PC-9 (cell line): Measurements from ENCODE around the gene CDK8. TPM values are rescaled to one million over a fixed set of nuclear protein-coding genes. Genes with fewer than 3 reads are reported as not detected.

Experiments
- BruUV-seq: library from RNA; stranded (reverse); fragments of 400-500 nt; replicated peaks from 2 replicates; lab custom pipeline; 2021; lab: Mats Ljungman, UMichigan
- CTCF ChIA-PET: fragments of 300-600 bp; sonication (Branson Sonifier 250); formaldehyde crosslinking; loops from one replicate; lab custom pipeline; 2022; ENCODE audit warnings: antibody characterized with exemption; lab: Charles Lee
- POLR2A ChIA-PET: fragments of 300-600 bp; sonication (Branson Sonifier 250); formaldehyde crosslinking; loops from one replicate; lab custom pipeline; 2022; ENCODE audit warnings: antibody characterized with exemption; ENCODE audit not compliant: unreplicated experiment; lab: Charles Lee
- DNase-seq, 2 experiments: peaks; one replicate each; pipeline versions ENCODE4 v3.0.0 to v3.0.0-alpha.2; 2015 to 2022; ENCODE audit warnings: mixed read lengths in 1 of 2
- H2AFZ ChIP-seq: fragments of 200-600 bp; sonication (generic); 2 replicates; pipeline ENCODE4 v1.8.1; 2017; ENCODE audit warnings: antibody characterized with exemption
- H3F3A ChIP-seq: fragments of 200-600 bp; sonication (generic); 2 replicates; pipeline ENCODE4 v1.8.1; 2017; ENCODE audit warnings: antibody characterized with exemption, mild to moderate bottlenecking, low read depth; ENCODE audit not compliant: insufficient read depth
- H3K27ac ChIP-seq: fragments of 200-600 bp; sonication (generic); 2 replicates; pipeline ENCODE4 v1.6.1; 2016; ENCODE audit warnings: mixed run types
- H3K27me3 ChIP-seq: fragments of 200-600 bp; sonication (generic); 2 replicates; pipeline ENCODE4 v1.6.1; 2016; ENCODE audit warnings: low read depth, mixed run types; ENCODE audit not compliant: insufficient read depth
- H3K36me3 ChIP-seq: fragments of 200-600 bp; sonication (generic); 2 replicates; pipeline ENCODE4 v1.6.1; 2016; ENCODE audit warnings: low read depth, mixed run types
- H3K4me1 ChIP-seq: fragments of 200-600 bp; sonication (generic); replicated peaks from 2 replicates; pipeline ENCODE4 v1.6.1; 2016; ENCODE audit warnings: mixed run types; ENCODE audit not compliant: insufficient read depth
- H3K4me2 ChIP-seq: fragments of 200-600 bp; sonication (generic); 2 replicates; pipeline ENCODE4 v1.6.1; 2017; ENCODE audit warnings: mixed run types
- H3K4me3 ChIP-seq: fragments of 200-600 bp; sonication (generic); 2 replicates; pipeline ENCODE4 v1.6.1; 2016; ENCODE audit warnings: mixed run types
- H3K79me2 ChIP-seq: fragments of 200-600 bp; sonication (generic); 2 replicates; pipeline ENCODE4 v1.6.1; 2017; ENCODE audit warnings: low read depth, mixed run types
- H3K9me2 ChIP-seq: fragments of 200-600 bp; sonication (generic); 2 replicates; pipeline ENCODE4 v1.8.1; 2017; ENCODE audit warnings: mild to moderate bottlenecking; ENCODE audit not compliant: insufficient read depth
- H3K9me3 ChIP-seq: fragments of 200-600 bp; sonication (generic); 2 replicates; pipeline ENCODE4 v1.8.1; 2016; ENCODE audit warnings: low read depth; ENCODE audit not compliant: insufficient read depth
- H4K20me1 ChIP-seq: fragments of 200-600 bp; sonication (generic); 2 replicates; pipeline ENCODE4 v1.8.1; 2017; ENCODE audit not compliant: insufficient read depth
- EZH2 ChIP-seq: fragments of 200-600 bp; sonication (generic); IDR thresholded peaks from 2 replicates; pipeline ENCODE4 v1.8.0; 2017; ENCODE audit warnings: antibody characterized with exemption, low read depth
- intact Hi-C: fragments of 100-400 bp; cut with micrococcal nuclease; formaldehyde crosslinking; loops from one replicate; pipeline ENCODE4 v1.10.0; 2022; ENCODE audit not compliant: unreplicated experiment
- total RNA-seq: library from RNA; stranded (reverse); gene quantifications from 2 replicates; pipeline ENCODE4 v1.2.3, GENCODE V29; 2021
- TF ChIP-seq, protein P1 (sequence below): fragments of 200-600 bp; sonication (generic); conservative IDR thresholded peaks from 2 replicates; pipeline ENCODE4 v1.6.1; 2017; ENCODE audit warnings: mixed run types, antibody characterized with exemption, mild to moderate bottlenecking, moderate library complexity

Gene CDK8
- total RNA-seq, 1 experiment from 2014 or later: 14.8 TPM

DNA sequence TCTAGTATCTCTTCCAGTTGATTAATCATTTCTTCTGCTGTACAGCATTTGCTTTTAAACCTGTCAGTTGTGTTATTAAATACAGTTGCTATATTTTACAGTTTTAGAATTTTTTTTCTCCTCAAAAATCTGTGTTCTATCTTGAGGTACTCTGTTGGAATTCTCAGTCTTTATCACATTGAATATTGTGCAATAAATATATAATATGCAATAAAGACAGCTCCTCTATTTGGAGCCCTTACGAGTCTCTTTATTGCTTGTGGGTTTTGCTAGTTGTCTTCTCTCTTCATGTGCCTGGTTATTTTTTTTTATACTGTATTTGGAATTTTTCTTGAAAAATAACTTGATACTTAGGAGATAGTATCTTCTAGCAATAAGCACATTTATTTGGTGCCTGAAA is 51.7 kb downstream of the CDK8 start:
- no peaks in the 10 kb centered on the region for H3K36me3 ChIP-seq
- no peaks in the 10 kb centered on the region for H3K9me2 ChIP-seq
- H3K9me3 ChIP-seq: no peaks in the 10 kb centered on the region
- no peak overlapping the region for H3K4me2 ChIP-seq
- H3K27me3 ChIP-seq: no peaks in the 10 kb centered on the region
- intact Hi-C loops: no loop called here
- TF ChIP-seq EZH2: no peak
- TF ChIP-seq, protein P1, sequence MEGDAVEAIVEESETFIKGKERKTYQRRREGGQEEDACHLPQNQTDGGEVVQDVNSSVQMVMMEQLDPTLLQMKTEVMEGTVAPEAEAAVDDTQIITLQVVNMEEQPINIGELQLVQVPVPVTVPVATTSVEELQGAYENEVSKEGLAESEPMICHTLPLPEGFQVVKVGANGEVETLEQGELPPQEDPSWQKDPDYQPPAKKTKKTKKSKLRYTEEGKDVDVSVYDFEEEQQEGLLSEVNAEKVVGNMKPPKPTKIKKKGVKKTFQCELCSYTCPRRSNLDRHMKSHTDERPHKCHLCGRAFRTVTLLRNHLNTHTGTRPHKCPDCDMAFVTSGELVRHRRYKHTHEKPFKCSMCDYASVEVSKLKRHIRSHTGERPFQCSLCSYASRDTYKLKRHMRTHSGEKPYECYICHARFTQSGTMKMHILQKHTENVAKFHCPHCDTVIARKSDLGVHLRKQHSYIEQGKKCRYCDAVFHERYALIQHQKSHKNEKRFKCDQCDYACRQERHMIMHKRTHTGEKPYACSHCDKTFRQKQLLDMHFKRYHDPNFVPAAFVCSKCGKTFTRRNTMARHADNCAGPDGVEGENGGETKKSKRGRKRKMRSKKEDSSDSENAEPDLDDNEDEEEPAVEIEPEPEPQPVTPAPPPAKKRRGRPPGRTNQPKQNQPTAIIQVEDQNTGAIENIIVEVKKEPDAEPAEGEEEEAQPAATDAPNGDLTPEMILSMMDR: no peak
- peaks cover 13% of the 10 kb centered on the region; the same call in 1 of the 2 replicates for H4K20me1 ChIP-seq
- H3K4me3 ChIP-seq: no peak overlapping the region
- H3F3A ChIP-seq: no peaks in the 10 kb centered on the region
- no peak for DNase-seq
- no peak overlapping the region for H2AFZ ChIP-seq
- CTCF ChIA-PET: no interaction called here
- POLR2A ChIA-PET: interaction anchor here (0.7 kb wide), 1 partner anchor 83 kb away, joined by 5 read pairs; the partner anchor contains the start of gene RNF6
- H3K4me1 ChIP-seq: no peaks in the 10 kb centered on the region
- no peak overlapping the region for H3K27ac ChIP-seq
- BruUV-seq: no TSS peak
- peaks cover 42% of the 10 kb centered on the region for H3K79me2 ChIP-seq

GRCh38 chr13:26307701-26308100 is 53.8 kb downstream of the CDK8 start:
- Histone ChIP-seq H2AFZ (no peak overlapping the region), H4K20me1 (peaks cover 8% of the 10 kb centered on the region; the same call in 1 of the 2 replicates), H3K4me2 (no peak overlapping the region), H3K4me3 (no peak overlapping the region), H3K4me1 (no peaks in the 10 kb centered on the region), H3K36me3 (no peaks in the 10 kb centered on the region), H3K79me2 (peaks cover 33% of the 10 kb centered on the region), H3K9me2 (no peaks in the 10 kb centered on the region), H3F3A (no peaks in the 10 kb centered on the region), H3K27me3 (no peaks in the 10 kb centered on the region), H3K9me3 (no peaks in the 10 kb centered on the region), H3K27ac (no peak overlapping the region)
- TF ChIP-seq, protein P1: no peak
- no peak for TF ChIP-seq EZH2
- POLR2A ChIA-PET: no interaction called here
- no TSS peak for BruUV-seq
- intact Hi-C loops: no loop called here
- CTCF ChIA-PET: no interaction called here
- no peak for DNase-seq

- POLR2A ChIA-PET: no interaction called here
- H3K79me2 ChIP-seq: peaks cover 32% of the 10 kb centered on the region
- DNase-seq: no peak
Observed at GRCh38 chr13:26308250-26308649, 54.3 kb downstream of the CDK8 start.

More at GRCh38 chr13:26308250-26308649, 54.3 kb downstream of the CDK8 start:
- Histone ChIP-seq H4K20me1 (peaks cover 8% of the 10 kb centered on the region; the same call in 1 of the 2 replicates), H3K9me2 (no peaks in the 10 kb centered on the region), H3K9me3 (no peaks in the 10 kb centered on the region), H3F3A (no peaks in the 10 kb centered on the region), H3K4me3 (no peak overlapping the region), H3K4me2 (no peak overlapping the region), H3K27ac (no peak overlapping the region), H3K4me1 (no peaks in the 10 kb centered on the region), H3K27me3 (no peaks in the 10 kb centered on the region), H2AFZ (no peak overlapping the region), H3K36me3 (no peaks in the 10 kb centered on the region)
- no TSS peak for BruUV-seq
- intact Hi-C loops: no loop called here
- no peak for TF ChIP-seq EZH2
- TF ChIP-seq, protein P1: no peak
- CTCF ChIA-PET: no interaction called here
